ENCODE results near the gene BABAM2.
"Not testable (repeated sequence)": the region's sequence is repeated elsewhere in the genome, so short reads cannot be mapped to it uniquely, and the experiment has no call there.

Gene BABAM2

GRCh38 chr2:28322051-28322450, 431.5 kb downstream of the BABAM2 start:
- no peak for DNase-seq

- no peak for DNase-seq
Observed at GRCh38 chr2:28322456-28322855, 431.9 kb downstream of the BABAM2 start.

- DNase-seq, result no peak
Observed at GRCh38 chr2:28322981-28323396, 432.5 kb downstream of the BABAM2 start.

- no peak for DNase-seq
Observed at GRCh38 chr2:28325173-28325566, 434.6 kb downstream of the BABAM2 start.

- DNase-seq, result peak; percentile 29
Observed at GRCh38 chr2:28325567-28326468, 435.3 kb downstream of the BABAM2 start.

- DNase-seq, result no peak
Observed at GRCh38 chr2:28326469-28326805, 435.9 kb downstream of the BABAM2 start.

- no peak for DNase-seq
Observed at GRCh38 chr2:28326881-28327505, 436.5 kb downstream of the BABAM2 start.

- DNase-seq, result no peak
Observed at GRCh38 chr2:28327581-28327955, 437.0 kb downstream of the BABAM2 start.

- no peak for DNase-seq
Observed at GRCh38 chr2:28327956-28328922, 437.7 kb downstream of the BABAM2 start.

GRCh38 chr2:28329184-28329583, 438.7 kb downstream of the BABAM2 start:
- DNase-seq, result no peak

- not testable (repeated sequence) for DNase-seq
Observed at GRCh38 chr2:28330722-28331121, 440.2 kb downstream of the BABAM2 start.

- not testable (repeated sequence) for DNase-seq
Observed at GRCh38 chr2:28331797-28332196, 441.3 kb downstream of the BABAM2 start.

GRCh38 chr2:28332696-28333095, 442.2 kb downstream of the BABAM2 start:
- no peak for DNase-seq

GRCh38 chr2:28333606-28334526, 443.3 kb downstream of the BABAM2 start:
- no peak for DNase-seq

GRCh38 chr2:28334527-28334894, 444.0 kb downstream of the BABAM2 start:
- no peak for DNase-seq

- DNase-seq, result not testable (repeated sequence)
Observed at GRCh38 chr2:28335265-28335664, 444.7 kb downstream of the BABAM2 start.

GRCh38 chr2:28335666-28336065, 445.1 kb downstream of the BABAM2 start:
- no peak for DNase-seq

- no peak for DNase-seq
Observed at GRCh38 chr2:28336264-28336980, 445.9 kb downstream of the BABAM2 start.

- no peak for DNase-seq
Observed at GRCh38 chr2:28336982-28337627, 446.6 kb downstream of the BABAM2 start.

GRCh38 chr2:28338046-28338817, 447.7 kb downstream of the BABAM2 start:
- DNase-seq, result no peak

Data from activated CD4-positive, alpha-beta T cell treated with anti-CD3 and anti-CD28 coated beads for 48 hours (primary cell).